SK-N-SH treated with all-trans-retinoic acid at 6 μM for 48 hours (cell line): ENCODE data around the gene TGDS.

Experiments used
- ATAC-seq: fragments of 200-7000 bp; cut with Tn5 transposase; 3 replicates; pipeline ENCODE4 v1.9.1; 2020; ENCODE audit warnings: mild to moderate bottlenecking, moderate library complexity
- ISL1 ChIP-seq: fragments of 250-450 bp; sonication (Bioruptor Pico); IDR thresholded peaks from 2 replicates; pipeline ENCODE4 v2.1.2; 2022; ENCODE audit warnings: mild to moderate bottlenecking, moderate library complexity
- OSR1 ChIP-seq: fragments of 250-450 bp; sonication (Bioruptor Pico); IDR thresholded peaks from 2 replicates; pipeline ENCODE4 v1.8.0; 2022; ENCODE audit warnings: moderate library complexity, mild to moderate bottlenecking, inconsistent platforms
- POU6F1 ChIP-seq: fragments of 250-450 bp; sonication (Bioruptor Pico); IDR thresholded peaks from 2 replicates; pipeline ENCODE4 v1.8.0; 2021; ENCODE audit warnings: low read depth, mild to moderate bottlenecking, moderate library complexity, borderline replicate concordance
- PPARA ChIP-seq: fragments of 250-450 bp; sonication (Bioruptor Pico); IDR thresholded peaks from 2 replicates; pipeline ENCODE4 v1.5.0; 2020; ENCODE audit warnings: mild to moderate bottlenecking, borderline replicate concordance
- SNAI2 ChIP-seq: fragments of 250-450 bp; sonication (Bioruptor Pico); IDR thresholded peaks from 2 replicates; pipeline ENCODE4 v1.5.0; 2020; ENCODE audit warnings: mild to moderate bottlenecking, moderate library complexity
- TOX ChIP-seq: fragments of 250-450 bp; sonication (Bioruptor Pico); IDR thresholded peaks from 2 replicates; pipeline ENCODE4 v1.8.0; 2021; ENCODE audit warnings: mild to moderate bottlenecking, moderate library complexity, borderline replicate concordance
- ZFP3 ChIP-seq: fragments of 250-450 bp; sonication (Bioruptor Pico); IDR thresholded peaks from 2 replicates; pipeline ENCODE4 v1.5.0; 2020; ENCODE audit warnings: mild to moderate bottlenecking, moderate library complexity
- ZNF565 ChIP-seq: fragments of 450-650 bp; formaldehyde crosslinking; conservative IDR thresholded peaks from 2 replicates; pipeline ENCODE4 v1.5.0; 2020; ENCODE audit warnings: low read depth, mild to moderate bottlenecking, moderate library complexity
- ZNF70 ChIP-seq: fragments of 450-650 bp; formaldehyde crosslinking; IDR thresholded peaks from 2 replicates; pipeline ENCODE4 v1.5.0; 2020; ENCODE audit warnings: mild to moderate bottlenecking, moderate library complexity
- TF ChIP-seq, protein P1 (sequence below): fragments of 250-450 bp; sonication (Bioruptor Pico); IDR thresholded peaks from 2 replicates; pipeline ENCODE4 v1.5.0; 2020; ENCODE audit warnings: mild to moderate bottlenecking, moderate library complexity
- TF ChIP-seq, protein P2 (sequence below): fragments of 250-450 bp; sonication (Bioruptor Pico); IDR thresholded peaks from 2 replicates; pipeline ENCODE4 v1.5.1; 2020; ENCODE audit warnings: low read depth, mild to moderate bottlenecking, moderate library complexity

The TGDS gene

DNA sequence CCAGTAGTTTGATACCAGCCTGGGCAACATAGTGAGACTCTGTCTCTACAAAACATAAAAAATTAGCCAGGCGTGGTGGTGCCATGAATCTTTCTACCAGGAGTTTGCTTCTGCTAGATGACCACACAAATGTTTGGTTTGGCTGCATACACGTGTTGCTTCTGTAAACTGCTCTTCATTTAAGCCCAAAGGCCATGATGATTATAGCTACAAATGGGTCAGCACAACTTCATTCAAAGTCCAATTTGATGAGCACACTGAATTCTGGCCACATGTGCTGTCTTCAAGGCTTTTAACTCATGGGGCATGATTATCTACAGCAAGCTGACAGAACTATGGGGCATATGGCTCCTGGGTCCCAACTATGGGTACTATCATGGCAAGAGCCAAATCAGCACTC lies 70.2 kb downstream of the TGDS start:
- no peak for ATAC-seq
- TF ChIP-seq POU6F1 (CRISPR knock-in tag) (no peak), OSR1 (CRISPR knock-in tag) (no peak), SNAI2 (no peak)
- TF ChIP-seq, protein P1, sequence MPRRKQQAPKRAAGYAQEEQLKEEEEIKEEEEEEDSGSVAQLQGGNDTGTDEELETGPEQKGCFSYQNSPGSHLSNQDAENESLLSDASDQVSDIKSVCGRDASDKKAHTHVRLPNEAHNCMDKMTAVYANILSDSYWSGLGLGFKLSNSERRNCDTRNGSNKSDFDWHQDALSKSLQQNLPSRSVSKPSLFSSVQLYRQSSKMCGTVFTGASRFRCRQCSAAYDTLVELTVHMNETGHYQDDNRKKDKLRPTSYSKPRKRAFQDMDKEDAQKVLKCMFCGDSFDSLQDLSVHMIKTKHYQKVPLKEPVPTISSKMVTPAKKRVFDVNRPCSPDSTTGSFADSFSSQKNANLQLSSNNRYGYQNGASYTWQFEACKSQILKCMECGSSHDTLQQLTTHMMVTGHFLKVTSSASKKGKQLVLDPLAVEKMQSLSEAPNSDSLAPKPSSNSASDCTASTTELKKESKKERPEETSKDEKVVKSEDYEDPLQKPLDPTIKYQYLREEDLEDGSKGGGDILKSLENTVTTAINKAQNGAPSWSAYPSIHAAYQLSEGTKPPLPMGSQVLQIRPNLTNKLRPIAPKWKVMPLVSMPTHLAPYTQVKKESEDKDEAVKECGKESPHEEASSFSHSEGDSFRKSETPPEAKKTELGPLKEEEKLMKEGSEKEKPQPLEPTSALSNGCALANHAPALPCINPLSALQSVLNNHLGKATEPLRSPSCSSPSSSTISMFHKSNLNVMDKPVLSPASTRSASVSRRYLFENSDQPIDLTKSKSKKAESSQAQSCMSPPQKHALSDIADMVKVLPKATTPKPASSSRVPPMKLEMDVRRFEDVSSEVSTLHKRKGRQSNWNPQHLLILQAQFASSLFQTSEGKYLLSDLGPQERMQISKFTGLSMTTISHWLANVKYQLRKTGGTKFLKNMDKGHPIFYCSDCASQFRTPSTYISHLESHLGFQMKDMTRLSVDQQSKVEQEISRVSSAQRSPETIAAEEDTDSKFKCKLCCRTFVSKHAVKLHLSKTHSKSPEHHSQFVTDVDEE (CRISPR knock-in tag), result no peak
- TF ChIP-seq, protein P2, sequence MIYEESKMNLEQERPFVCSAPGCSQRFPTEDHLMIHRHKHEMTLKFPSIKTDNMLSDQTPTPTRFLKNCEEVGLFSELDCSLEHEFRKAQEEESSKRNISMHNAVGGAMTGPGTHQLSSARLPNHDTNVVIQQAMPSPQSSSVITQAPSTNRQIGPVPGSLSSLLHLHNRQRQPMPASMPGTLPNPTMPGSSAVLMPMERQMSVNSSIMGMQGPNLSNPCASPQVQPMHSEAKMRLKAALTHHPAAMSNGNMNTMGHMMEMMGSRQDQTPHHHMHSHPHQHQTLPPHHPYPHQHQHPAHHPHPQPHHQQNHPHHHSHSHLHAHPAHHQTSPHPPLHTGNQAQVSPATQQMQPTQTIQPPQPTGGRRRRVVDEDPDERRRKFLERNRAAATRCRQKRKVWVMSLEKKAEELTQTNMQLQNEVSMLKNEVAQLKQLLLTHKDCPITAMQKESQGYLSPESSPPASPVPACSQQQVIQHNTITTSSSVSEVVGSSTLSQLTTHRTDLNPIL (CRISPR knock-in tag), result no peak

DNA sequence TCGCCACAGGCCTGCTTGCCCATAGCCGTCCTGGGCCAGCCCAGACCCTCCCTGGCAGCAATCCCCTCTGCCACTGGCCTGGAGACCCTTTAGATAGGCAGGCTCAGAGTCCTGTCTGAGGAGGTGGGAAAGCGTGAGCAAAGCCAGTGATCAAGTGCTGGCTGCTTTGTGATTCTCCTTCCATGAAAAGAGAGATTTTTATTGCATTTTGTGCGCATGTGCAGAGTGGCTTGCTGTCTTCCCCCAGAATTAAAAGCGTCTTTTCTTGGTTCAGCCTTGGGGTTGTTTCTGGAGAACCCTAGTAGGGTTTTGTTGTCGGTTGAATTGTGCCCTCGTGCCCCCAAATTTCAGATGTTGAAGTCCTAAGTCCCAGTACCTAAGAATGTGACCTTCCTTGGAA lies 71.5 kb downstream of the TGDS start:
- no peak for TF ChIP-seq ISL1
- no peak for TF ChIP-seq ZNF70 (CRISPR knock-in tag)
- TF ChIP-seq PPARA, result no peak
- no peak for TF ChIP-seq ZNF565 (CRISPR knock-in tag)
- TF ChIP-seq ZFP3, result no peak
- TF ChIP-seq TOX (CRISPR knock-in tag), result no peak
- no peak for TF ChIP-seq POU6F1 (CRISPR knock-in tag)
- TF ChIP-seq SNAI2, result no peak
- TF ChIP-seq, protein P1 (CRISPR knock-in tag), result no peak
- ATAC-seq, result no peak
